ENCODE data around the gene EBF3.

The EBF3 gene

DNA sequence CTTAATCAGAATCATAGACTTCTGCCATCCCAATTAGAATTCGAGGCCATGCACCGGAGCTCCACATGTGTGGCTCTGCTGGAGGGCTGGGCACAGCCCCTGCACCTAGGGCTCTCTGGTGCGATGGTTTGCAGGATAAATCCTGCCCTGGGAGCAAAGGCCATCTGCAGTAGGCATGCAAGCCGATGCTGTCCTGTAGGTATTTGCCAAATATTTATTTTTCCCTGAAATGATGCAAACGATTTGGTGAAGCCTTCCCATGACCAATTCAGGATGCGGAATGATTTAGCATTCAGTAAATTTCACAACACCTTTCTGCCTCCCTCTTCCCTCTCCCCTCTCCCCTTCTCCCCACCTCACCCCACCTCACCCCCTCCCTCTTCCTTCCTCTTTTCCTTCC lies 170.6 kb downstream of the EBF3 start:
- TF ChIP-seq, protein P1, sequence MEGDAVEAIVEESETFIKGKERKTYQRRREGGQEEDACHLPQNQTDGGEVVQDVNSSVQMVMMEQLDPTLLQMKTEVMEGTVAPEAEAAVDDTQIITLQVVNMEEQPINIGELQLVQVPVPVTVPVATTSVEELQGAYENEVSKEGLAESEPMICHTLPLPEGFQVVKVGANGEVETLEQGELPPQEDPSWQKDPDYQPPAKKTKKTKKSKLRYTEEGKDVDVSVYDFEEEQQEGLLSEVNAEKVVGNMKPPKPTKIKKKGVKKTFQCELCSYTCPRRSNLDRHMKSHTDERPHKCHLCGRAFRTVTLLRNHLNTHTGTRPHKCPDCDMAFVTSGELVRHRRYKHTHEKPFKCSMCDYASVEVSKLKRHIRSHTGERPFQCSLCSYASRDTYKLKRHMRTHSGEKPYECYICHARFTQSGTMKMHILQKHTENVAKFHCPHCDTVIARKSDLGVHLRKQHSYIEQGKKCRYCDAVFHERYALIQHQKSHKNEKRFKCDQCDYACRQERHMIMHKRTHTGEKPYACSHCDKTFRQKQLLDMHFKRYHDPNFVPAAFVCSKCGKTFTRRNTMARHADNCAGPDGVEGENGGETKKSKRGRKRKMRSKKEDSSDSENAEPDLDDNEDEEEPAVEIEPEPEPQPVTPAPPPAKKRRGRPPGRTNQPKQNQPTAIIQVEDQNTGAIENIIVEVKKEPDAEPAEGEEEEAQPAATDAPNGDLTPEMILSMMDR (conservative IDR thresholded peaks at IDR 0.05; ENCODE audit: low read depth) = no peak
- DNase-seq (ENCODE audit: low spot score) = no peak
- CTCF ChIA-PET = no interaction called here
- POLR2A ChIA-PET (ENCODE audit: low non-redundant PET) = no interaction called here
- H3K27ac ChIP-seq = no peak overlapping the region

DNA sequence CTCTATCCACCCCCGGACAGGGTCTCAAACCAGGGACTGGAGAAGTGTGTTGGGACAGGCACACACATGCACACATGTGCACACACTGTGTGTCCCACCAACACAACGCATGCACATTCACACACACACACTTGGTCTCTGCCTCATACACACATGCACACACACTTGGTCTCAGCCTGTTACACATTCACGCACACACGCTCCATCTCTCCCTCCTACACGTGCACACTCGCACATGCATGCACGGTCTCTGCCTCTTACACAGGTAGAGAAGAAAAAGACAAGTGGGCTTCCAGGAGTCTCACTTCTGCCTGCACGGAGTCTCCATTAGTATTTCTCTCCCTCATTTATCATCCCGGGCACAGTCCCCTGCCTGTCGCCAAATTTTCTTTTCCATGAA lies 171.2 kb downstream of the EBF3 start:
- TF ChIP-seq, protein P1 (conservative IDR thresholded peaks at IDR 0.05; ENCODE audit: low read depth) = no peak
- CTCF ChIA-PET = interaction anchor here (0.6 kb wide), 1 partner anchor 619 kb away, joined by 4 read pairs; no protein-coding TSS in a partner anchor
- no peak overlapping the region for H3K27ac ChIP-seq

DNA sequence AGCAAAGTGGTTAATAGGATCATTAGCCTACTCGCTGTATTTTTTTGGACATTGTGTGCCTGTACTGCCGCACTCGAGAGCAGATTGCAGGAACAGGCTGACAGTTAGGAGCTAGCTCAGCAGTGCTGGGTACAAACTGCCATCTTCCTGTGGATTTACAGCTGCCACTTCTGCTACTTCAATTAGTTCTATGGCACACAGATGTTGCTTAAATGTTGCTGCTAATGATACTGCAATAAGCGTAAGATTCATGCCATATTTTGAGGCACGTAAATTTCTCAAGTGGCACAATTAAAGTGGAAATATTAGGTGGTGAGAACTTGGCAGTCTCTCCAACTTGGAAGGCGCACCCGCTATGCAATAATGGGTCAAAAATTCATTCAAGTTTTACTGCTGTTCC lies 171.9 kb downstream of the EBF3 start:
- H3K27ac ChIP-seq = no peak overlapping the region
- TF ChIP-seq, protein P1 (conservative IDR thresholded peaks at IDR 0.05; ENCODE audit: low read depth) = no peak
- no peak for DNase-seq (ENCODE audit: low spot score)
- ChIA-PET POLR2A (ENCODE audit: low non-redundant PET) (no interaction called here), CTCF (interaction anchor here (0.6 kb wide), 1 partner anchor 619 kb away, joined by 4 read pairs; no protein-coding TSS in a partner anchor)

More for the DNA sequence above, 171.2 kb downstream of the EBF3 start:
- DNase-seq (ENCODE audit: low spot score) = no peak
- POLR2A ChIA-PET (ENCODE audit: low non-redundant PET) = no interaction called here

DNA sequence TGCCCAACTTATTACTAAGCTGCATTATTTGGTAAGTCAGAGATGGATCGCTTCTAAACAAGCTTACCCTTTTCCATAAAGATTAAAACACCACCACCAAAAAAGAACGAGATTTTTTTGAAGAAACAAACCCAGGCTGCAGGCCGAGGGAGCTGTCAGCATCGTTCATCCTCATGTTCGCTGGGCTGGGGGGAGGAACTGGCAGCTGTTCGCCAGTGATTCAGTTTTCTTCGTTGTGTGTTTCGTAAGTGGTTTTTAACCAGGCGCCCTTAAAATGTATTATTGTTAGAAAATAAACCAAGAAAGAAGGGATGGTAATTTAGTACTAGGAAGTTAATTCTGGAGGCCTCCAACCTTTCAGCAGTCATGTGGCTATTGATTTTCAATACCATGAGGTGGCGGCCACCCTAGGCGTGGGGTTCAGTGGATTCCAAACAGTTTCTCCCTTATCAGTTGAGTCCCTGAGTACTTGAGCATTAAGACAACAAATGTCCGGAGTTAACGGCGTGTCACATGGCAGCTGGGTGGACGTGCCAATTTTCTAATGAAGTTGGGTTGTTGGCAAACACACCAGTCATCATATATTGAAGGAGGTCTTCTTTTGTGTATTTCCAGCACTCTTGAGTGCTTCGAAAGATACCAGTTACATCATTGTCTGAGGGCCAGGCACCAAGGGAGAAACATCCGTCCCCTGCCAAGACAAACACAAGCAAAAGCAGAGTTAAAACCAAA lies 173.2 kb downstream of the EBF3 start:
- POLR2A ChIA-PET (ENCODE audit: low non-redundant PET) = no interaction called here

DNA sequence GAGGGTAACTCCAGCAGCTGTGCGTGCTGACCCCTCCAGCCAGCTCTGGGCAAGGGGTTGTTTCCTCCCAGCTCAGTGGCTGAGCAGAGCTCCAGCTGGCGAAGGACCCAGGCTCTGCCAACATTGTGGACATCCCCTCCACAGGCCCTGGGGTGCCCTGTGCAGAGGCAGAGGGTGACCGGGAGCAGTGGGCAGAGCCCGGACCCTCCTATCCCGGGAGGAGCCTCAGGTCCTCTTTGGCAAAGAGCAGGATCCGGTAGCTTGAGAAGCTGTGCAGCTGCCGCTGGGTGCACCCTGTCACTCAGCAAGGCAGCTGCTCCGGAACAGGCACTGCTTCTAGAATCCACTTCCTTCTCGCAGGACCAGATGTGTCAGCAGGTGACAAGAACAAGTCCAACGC lies 175.9 kb downstream of the EBF3 start:
- H3K27ac ChIP-seq = no peak overlapping the region
- TF ChIP-seq, protein P1 (conservative IDR thresholded peaks at IDR 0.05; ENCODE audit: low read depth) = no peak
- CTCF ChIA-PET = no interaction called here
- POLR2A ChIA-PET (ENCODE audit: low non-redundant PET) = no interaction called here
- DNase-seq (ENCODE audit: low spot score) = no peak

More for the DNA sequence above, 173.2 kb downstream of the EBF3 start:
- DNase-seq (ENCODE audit: low spot score) = no peak
- no peak overlapping the region for H3K27ac ChIP-seq
- CTCF ChIA-PET = interaction anchor here (1.0 kb wide), 1 partner anchor 10 kb away, joined by 5 read pairs; no protein-coding TSS in a partner anchor
- TF ChIP-seq, protein P1 (conservative IDR thresholded peaks at IDR 0.05; ENCODE audit: low read depth) = no peak

DNA sequence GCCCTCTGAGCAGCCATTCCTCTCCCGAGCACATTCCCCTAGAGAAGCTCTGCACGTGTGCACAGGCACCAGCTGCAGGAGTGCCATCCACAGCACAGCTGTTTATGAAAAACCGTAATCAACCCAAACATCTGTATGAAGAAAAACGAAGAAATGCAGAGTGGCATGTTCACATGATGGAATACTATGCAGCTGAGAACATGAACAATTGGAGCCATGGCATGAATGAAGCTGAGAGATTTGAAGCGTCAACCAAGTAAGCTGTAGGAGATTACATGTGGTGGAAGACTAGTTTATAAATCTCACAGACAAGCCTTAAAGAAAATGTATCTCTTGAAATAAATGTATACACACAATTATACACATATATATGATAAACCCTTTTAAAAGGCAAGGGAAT lies 176.5 kb downstream of the EBF3 start:
- ChIA-PET CTCF (no interaction called here), POLR2A (ENCODE audit: low non-redundant PET) (no interaction called here)
- TF ChIP-seq, protein P1 (conservative IDR thresholded peaks at IDR 0.05; ENCODE audit: low read depth) = no peak
- no peak for DNase-seq (ENCODE audit: low spot score)
- H3K27ac ChIP-seq = no peak overlapping the region
